Right lobe of liver (tissue), 4 donors: ENCODE data around the gene HSPA8.

Experiments used
- CTCF ChIP-seq, 4 donors: fragments of 200-600 bp in 3 of 4; fragments of 450-650 bp in 1 of 4; IDR thresholded peaks; one replicate each; pipeline versions ENCODE4 v1.5.1 to v1.8.0; 2016 to 2022; ENCODE audit warnings: antibody characterized with exemption in 4 of 4, mild to moderate bottlenecking in 2 of 4
- POLR2A ChIP-seq: fragments of 450-650 bp; IDR thresholded peaks from one replicate; pipeline ENCODE4 v1.6.1; 2017; ENCODE audit warnings: antibody characterized with exemption, mild to moderate bottlenecking
- donor health status: DM: no; HTN: no; CAD: no.
- donor health status: DM: no; HTN: no; CAD: no.
- donor health status: DM: no; HTN: yes; CAD: no.

DNA sequence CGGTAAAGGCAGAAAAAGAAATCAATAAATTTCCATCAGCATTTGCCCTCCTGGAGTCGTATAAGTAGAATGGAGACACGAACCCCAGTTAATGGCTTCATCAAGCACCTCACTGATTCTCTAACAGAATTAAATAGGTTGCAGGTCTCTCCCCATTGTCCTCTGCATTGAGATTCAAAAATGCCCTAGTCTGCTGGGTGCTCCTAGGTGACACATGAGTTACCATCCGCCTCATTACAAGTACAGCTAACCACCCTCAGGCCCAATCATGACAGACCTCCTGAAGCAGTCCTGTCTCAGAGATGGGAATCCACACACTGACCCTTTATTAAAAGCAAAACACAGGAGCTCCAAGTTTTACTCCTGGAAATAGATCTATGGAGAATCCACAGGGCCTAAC lies 31.4 kb downstream of the HSPA8 start:
- TF ChIP-seq CTCF (IDR thresholded peaks at IDR 0.05), result no peak
- no peak for TF ChIP-seq POLR2A
